HG03520 (cell line): Measurements from ENCODE around the gene TUBA1A.
"Not testable (repeated sequence)": the region's sequence is repeated elsewhere in the genome, so short reads cannot be mapped to it uniquely, and the experiment has no call there.

ENCODE experiments used
- ATAC-seq: cut with Tn5 transposase; IDR thresholded peaks from one replicate; pipeline ENCODE4 v1.9.1; 2021; ENCODE audit warnings: mild to moderate bottlenecking, moderate library complexity; ENCODE audit not compliant: unreplicated experiment

TUBA1A gene

GRCh38 chr12:49160399-49160798 lies 28.5 kb downstream of the TUBA1A start:
- no peak for ATAC-seq

DNA sequence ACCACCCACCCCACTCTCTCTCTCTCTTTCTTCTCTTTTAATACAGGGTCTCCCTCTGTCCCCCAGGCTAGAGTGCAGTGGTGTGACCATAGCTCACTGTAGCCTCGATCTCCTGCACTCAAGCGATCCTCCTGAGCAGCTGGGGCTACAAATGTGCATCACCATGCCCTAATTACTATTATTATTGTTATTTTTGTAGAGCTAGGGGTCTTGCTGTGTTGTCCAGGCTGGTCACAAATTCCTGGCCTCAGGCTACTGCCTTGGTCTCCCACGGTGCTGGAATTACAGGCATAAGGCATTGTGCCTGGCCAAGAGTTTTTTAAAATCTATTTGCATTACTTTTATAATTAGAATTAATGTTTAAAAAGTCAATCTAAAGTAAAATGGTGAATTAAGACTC lies 34.7 kb downstream of the TUBA1A start:
- no peak for ATAC-seq

DNA sequence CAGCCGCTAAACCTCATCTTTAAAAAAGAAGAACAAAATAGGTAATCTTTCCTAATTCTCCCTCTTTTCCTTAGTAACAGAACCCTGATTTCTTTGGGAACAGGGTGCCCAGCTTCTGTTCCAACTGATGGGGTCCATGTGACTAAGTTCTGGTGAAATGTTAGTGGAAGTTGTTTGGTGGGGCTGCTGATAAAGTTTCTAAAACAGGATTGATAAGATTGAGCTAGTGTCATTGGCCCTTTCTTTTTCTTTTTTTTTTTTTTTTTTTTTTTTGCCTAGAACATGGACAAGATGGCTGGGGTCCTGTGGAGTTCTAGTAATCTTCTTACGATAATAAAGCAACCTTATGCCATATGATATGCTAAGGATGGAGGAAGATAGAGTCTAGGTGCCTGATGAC lies 41.5 kb downstream of the TUBA1A start:
- no peak for ATAC-seq

- ATAC-seq: no peak
These were observed 42.5 kb downstream of the TUBA1A start for GRCh38 chr12:49146406-49146805.

GRCh38 chr12:49144384-49144783 lies 44.5 kb downstream of the TUBA1A start:
- ATAC-seq: no peak

GRCh38 chr12:49138999-49139398 lies 49.9 kb downstream of the TUBA1A start:
- ATAC-seq: no peak

DNA sequence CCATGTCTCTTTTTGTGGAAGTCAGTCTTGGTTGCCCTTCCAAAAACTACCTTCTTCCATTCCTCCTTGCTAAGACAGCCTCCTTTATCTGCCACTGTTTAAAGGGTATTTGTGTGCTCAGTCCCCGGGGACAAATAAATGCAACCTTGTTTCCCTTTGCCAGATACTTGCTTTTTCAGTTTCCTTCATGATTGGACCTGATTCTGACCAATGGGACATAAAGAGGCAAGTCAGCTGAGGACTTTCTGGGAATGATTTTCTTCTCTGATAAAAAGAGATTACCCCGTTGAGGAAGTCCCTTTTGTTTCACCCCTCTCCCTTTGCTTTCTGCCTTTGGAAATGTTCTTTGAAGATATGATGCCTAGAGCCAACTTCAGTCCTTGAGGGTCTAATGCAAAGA lies 50.3 kb downstream of the TUBA1A start:
- no peak for ATAC-seq

- ATAC-seq: no peak
These were observed 51.4 kb downstream of the TUBA1A start for GRCh38 chr12:49137476-49137875.

- ATAC-seq: not testable (repeated sequence)
These were observed 51.9 kb downstream of the TUBA1A start for GRCh38 chr12:49136997-49137396.
